SU-DHL-6 (cell line): ENCODE data around the gene ROBO2.

Source experiments
- CTCF ChIP-seq: fragments of 200-600 bp; sonication (generic); IDR thresholded peaks from one replicate; pipeline ENCODE4 v1.5.1; 2017; ENCODE audit warnings: antibody characterized with exemption, mild to moderate bottlenecking, low read length, moderate library complexity; ENCODE audit not compliant: insufficient read depth, poor library complexity, severe bottlenecking
- EZH2phosphoT487 ChIP-seq: fragments of 200-600 bp; sonication (generic), shearing (Covaris generic); conservative IDR thresholded peaks from 2 replicates; pipeline ENCODE4 v1.6.1; 2018; ENCODE audit warnings: mild to moderate bottlenecking, antibody characterized with exemption, low read length, moderate library complexity, mixed read lengths

- TF ChIP-seq EZH2phosphoT487 (no peak), CTCF (no peak)
These were observed 164.9 kb downstream of the ROBO2 start for GRCh38 chr3:77204788-77205187.
